Keratinocyte (primary cell): ENCODE data around the gene MRGPRX2. TPM values are rescaled to one million over a fixed set of nuclear protein-coding genes. Genes with fewer than 3 reads are reported as not detected.

Source experiments
- DNase-seq: peaks from one replicate; pipeline ENCODE4 v3.0.0-alpha.2; 2011; ENCODE audit warnings: low read depth, missing footprints, low spot score
- FAIRE-seq: peaks from 2 replicates; lab custom pipeline; 2011; peaks lifted over from hg19 to GRCh38; lab: Jason Lieb, UNC
- H2AFZ ChIP-seq: 2 replicates; pipeline ENCODE4 v1.6.0; 2012; ENCODE audit warnings: low read length, control low read depth, inconsistent platforms; ENCODE audit not compliant: control insufficient read depth
- H3K27ac ChIP-seq: 2 replicates; pipeline ENCODE4 v1.5.1; 2011; ENCODE audit warnings: low read length; ENCODE audit not compliant: control insufficient read depth, insufficient read depth
- H3K27me3 ChIP-seq: 3 replicates; pipeline ENCODE4 v1.6.0; 2011; ENCODE audit warnings: low read length; ENCODE audit not compliant: control insufficient read depth, insufficient read depth; ENCODE audit errors: extremely low read depth
- H3K36me3 ChIP-seq, 2 experiments: 2 replicates in 1 of 2; 3 replicates in 1 of 2; pipeline ENCODE4 v1.5.1; 2011; ENCODE audit warnings: low read length in 2 of 2, mild to moderate bottlenecking in 1 of 2; ENCODE audit not compliant: control insufficient read depth in 2 of 2, insufficient read depth in 2 of 2; ENCODE audit errors: extremely low read depth in 1 of 2
- H3K4me1 ChIP-seq: 3 replicates; pipeline ENCODE4 v1.5.1; 2011; ENCODE audit warnings: low read length; ENCODE audit not compliant: control insufficient read depth, insufficient read depth; ENCODE audit errors: extremely low read depth
- H3K4me2 ChIP-seq: 3 replicates; pipeline ENCODE4 v1.6.0; 2011; ENCODE audit warnings: low read depth, low read length; ENCODE audit not compliant: control insufficient read depth, insufficient read depth; ENCODE audit errors: extremely low read depth
- H3K4me3 ChIP-seq, 3 experiments: fragments of 200-600 bp in 1 of 3; sonication (generic) in 1 of 3; 2 replicates in 2 of 3; 3 replicates in 1 of 3; pipeline ENCODE4 v1.5.1; 2011 to 2016; ENCODE audit warnings: low read length in 3 of 3, mild to moderate bottlenecking in 3 of 3, control low read depth in 2 of 3, inconsistent platforms in 1 of 3, low read depth in 1 of 3, mixed read lengths in 1 of 3, mixed run types in 1 of 3, moderate library complexity in 1 of 3; ENCODE audit not compliant: control insufficient read depth in 2 of 3, insufficient read depth in 2 of 3; ENCODE audit errors: extremely low read depth in 1 of 3
- H3K79me2 ChIP-seq: 2 replicates; pipeline ENCODE4 v1.6.0; 2012; ENCODE audit warnings: low read length; ENCODE audit not compliant: control insufficient read depth, insufficient read depth
- H3K9ac ChIP-seq: 3 replicates; pipeline ENCODE4 v1.6.0; 2011; ENCODE audit warnings: low read length; ENCODE audit not compliant: control insufficient read depth, insufficient read depth; ENCODE audit errors: extremely low read depth
- H3K9me1 ChIP-seq: 3 replicates; pipeline ENCODE4 v1.6.0; 2011; ENCODE audit warnings: low read length; ENCODE audit not compliant: control insufficient read depth, insufficient read depth; ENCODE audit errors: extremely low read depth
- H3K9me3 ChIP-seq: 2 replicates; pipeline ENCODE4 v1.5.1; 2012; ENCODE audit warnings: low read depth, low read length; ENCODE audit not compliant: control insufficient read depth
- H4K20me1 ChIP-seq: 3 replicates; pipeline ENCODE4 v1.6.0; 2011; ENCODE audit warnings: low read length; ENCODE audit not compliant: control insufficient read depth, insufficient read depth; ENCODE audit errors: extremely low read depth
- EZH2 ChIP-seq: IDR thresholded peaks from one replicate; pipeline ENCODE4 v1.6.1; 2012; ENCODE audit warnings: inconsistent platforms, mild to moderate bottlenecking, low read length, moderate library complexity
- dilution Hi-C: fragments of 300-500 bp; cut with MboI; formaldehyde crosslinking; loops from one replicate; pipeline ENCODE4 v1.7.0; 2020; ENCODE audit warnings: low sequenced_read_pairs; ENCODE audit not compliant: extremely low pct_ligation_motif_present
- polyA plus RNA-seq, 5 experiments: library from polyadenylated mRNA; depleted of rRNA in 3 of 5; stranded (reverse) in 3 of 5; stranded (forward) in 1 of 5; unstranded in 1 of 5; fragments of >200 nt; gene quantifications; 1 replicate in 1 of 5; 2 replicates in 3 of 5; 3 replicates in 1 of 5; pipeline versions ENCODE4 v1.2.1 to v1.2.3, GENCODE V29; 2011 to 2012; ENCODE audit warnings: missing spikeins in 2 of 5, low read depth in 1 of 5, low replicate concordance in 1 of 5
- TF ChIP-seq, protein P1 (sequence below), 3 experiments: IDR thresholded peaks in 1 of 3; conservative IDR thresholded peaks in 1 of 3; optimal IDR thresholded peaks in 1 of 3; 2 replicates in 2 of 3; 3 replicates in 1 of 3; pipeline versions ENCODE3 to v1.5.1; 2011; ENCODE audit warnings: low read length in 3 of 3, mild to moderate bottlenecking in 3 of 3, moderate library complexity in 2 of 3, control low read depth in 1 of 3, inconsistent platforms in 1 of 3; ENCODE audit not compliant: insufficient read depth in 2 of 3; ENCODE audit errors: extremely low read depth in 1 of 3

MRGPRX2 gene
- polyA plus RNA-seq, 1 donor (not counting 4 experiments of a cell fraction or from before 2014, with no cell fraction given), result not detected

DNA sequence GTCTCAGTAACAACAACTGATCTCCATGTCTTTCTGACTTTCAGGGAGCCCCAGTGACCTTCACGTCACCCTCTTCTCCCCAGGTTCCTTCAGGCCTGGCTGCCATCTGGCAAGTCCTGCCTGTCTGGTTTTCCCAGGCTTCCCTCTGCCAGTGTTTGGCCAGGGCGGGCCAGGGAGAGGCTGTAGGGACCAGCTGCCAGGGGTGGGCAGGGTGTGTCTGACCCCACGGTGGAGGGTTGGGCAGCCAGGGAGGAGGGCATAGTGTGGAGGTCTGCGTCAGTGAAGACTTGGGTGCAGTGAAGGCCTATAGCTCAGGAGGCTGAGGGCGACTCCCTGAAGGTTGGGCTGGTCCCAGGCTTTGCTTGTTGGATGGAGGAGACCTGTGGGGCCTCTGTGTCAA lies 11.9 kb upstream of the MRGPRX2 start:
- no peaks in the 10 kb centered on the region for H3K27me3 ChIP-seq
- no peak overlapping the region for H2AFZ ChIP-seq
- no peaks in the 10 kb centered on the region for H3K9me3 ChIP-seq
- DNase-seq, result no peak
- TF ChIP-seq, protein P1, sequence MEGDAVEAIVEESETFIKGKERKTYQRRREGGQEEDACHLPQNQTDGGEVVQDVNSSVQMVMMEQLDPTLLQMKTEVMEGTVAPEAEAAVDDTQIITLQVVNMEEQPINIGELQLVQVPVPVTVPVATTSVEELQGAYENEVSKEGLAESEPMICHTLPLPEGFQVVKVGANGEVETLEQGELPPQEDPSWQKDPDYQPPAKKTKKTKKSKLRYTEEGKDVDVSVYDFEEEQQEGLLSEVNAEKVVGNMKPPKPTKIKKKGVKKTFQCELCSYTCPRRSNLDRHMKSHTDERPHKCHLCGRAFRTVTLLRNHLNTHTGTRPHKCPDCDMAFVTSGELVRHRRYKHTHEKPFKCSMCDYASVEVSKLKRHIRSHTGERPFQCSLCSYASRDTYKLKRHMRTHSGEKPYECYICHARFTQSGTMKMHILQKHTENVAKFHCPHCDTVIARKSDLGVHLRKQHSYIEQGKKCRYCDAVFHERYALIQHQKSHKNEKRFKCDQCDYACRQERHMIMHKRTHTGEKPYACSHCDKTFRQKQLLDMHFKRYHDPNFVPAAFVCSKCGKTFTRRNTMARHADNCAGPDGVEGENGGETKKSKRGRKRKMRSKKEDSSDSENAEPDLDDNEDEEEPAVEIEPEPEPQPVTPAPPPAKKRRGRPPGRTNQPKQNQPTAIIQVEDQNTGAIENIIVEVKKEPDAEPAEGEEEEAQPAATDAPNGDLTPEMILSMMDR (optimal IDR thresholded peaks at IDR 0.05 in 1 of 3, IDR thresholded peaks at IDR 0.05 in 1 of 3, conservative IDR thresholded peaks at IDR 0.05 in 1 of 3; ENCODE audit: extremely low read depth in 1 of 3, insufficient read depth in 2 of 3, low read length in 3 of 3), result no peak
- no peak for TF ChIP-seq EZH2
- dilution Hi-C loops, result no loop called here
- peaks cover 2% of the 10 kb centered on the region for H3K4me1 ChIP-seq
- H3K4me2 ChIP-seq, result no peak overlapping the region
- no peak for FAIRE-seq
- H3K36me3 ChIP-seq, result no peaks in the 10 kb centered on the region
- H3K9me1 ChIP-seq, result no peaks in the 10 kb centered on the region
- no peak overlapping the region for H3K27ac ChIP-seq
- H3K4me3 ChIP-seq, result no peak overlapping the region
- no peaks in the 10 kb centered on the region for H3K79me2 ChIP-seq
- no peaks in the 10 kb centered on the region for H4K20me1 ChIP-seq
- no peak overlapping the region for H3K9ac ChIP-seq

GRCh38 chr11:19071255-19071654 lies 10.7 kb upstream of the MRGPRX2 start:
- H3K9me1 ChIP-seq, result no peaks in the 10 kb centered on the region
- no peaks in the 10 kb centered on the region for H3K79me2 ChIP-seq
- no peaks in the 10 kb centered on the region for H3K4me1 ChIP-seq
- no peaks in the 10 kb centered on the region for H3K27me3 ChIP-seq
- peak overlapping the region; percentile 69 for H2AFZ ChIP-seq
- DNase-seq, result peak; percentile 49
- H4K20me1 ChIP-seq, result no peaks in the 10 kb centered on the region
- H3K36me3 ChIP-seq, result no peaks in the 10 kb centered on the region
- no peak overlapping the region for H3K4me3 ChIP-seq
- no peak overlapping the region for H3K9ac ChIP-seq
- TF ChIP-seq, protein P1 (optimal IDR thresholded peaks at IDR 0.05 in 1 of 3, IDR thresholded peaks at IDR 0.05 in 1 of 3, conservative IDR thresholded peaks at IDR 0.05 in 1 of 3; ENCODE audit: extremely low read depth in 1 of 3, insufficient read depth in 2 of 3, low read length in 3 of 3), result peak; percentile 92 to 99 (median 99)
- no peak for TF ChIP-seq EZH2
- no peaks in the 10 kb centered on the region for H3K9me3 ChIP-seq
- FAIRE-seq, result peak; percentile 98
- dilution Hi-C loops, result no loop called here
- H3K27ac ChIP-seq, result no peak overlapping the region
- H3K4me2 ChIP-seq, result peak overlapping the region; percentile 31
